Measurements from ENCODE around the gene STEAP3. TPM values are rescaled to one million over a fixed set of nuclear protein-coding genes. Genes with fewer than 3 reads are reported as not detected.

STEAP3 gene
- total RNA-seq, 1 experiment from 2014 or later: 15.4 TPM

DNA sequence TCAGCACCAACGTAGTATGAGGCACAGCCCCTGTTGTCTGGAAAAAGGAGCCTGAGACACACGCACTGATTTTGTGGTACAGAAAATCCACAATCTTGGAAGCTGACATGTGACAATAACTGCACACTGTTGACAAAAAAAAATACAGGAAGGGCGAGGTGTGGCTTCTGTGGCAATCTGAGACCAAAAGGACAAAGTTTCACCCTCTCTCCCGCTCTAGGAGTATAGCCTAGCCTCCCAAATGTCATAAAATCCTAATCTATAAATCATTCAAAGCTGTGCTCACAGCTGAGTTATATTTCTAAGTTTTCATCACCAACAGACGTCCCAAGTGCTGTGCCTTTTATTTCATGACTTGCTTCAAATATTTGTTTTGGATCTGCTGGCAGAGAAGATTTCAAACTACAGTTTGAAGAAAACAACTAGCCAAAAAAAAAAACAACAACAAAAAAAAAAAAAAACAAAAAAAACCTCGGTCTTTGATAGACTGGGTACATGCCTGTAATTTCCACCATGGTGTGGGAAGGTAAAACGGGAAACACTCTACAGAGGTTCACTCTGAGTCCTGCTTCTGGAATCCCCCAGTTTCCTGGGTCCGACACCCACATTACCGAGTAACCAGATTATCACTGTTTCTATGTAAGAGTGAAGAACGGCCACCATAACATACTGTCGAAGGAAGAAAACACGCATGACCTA, 82.0 kb downstream of the STEAP3 start:
- Mint-ChIP-seq H3K27me3 (ENCODE audit: low read depth) (no peaks in the 10 kb centered on the region), H3K4me3 (no peak overlapping the region), H3K4me1 (peaks cover 38 to 55% of the 10 kb centered on the region in 2 experiments), H3K36me3 (ENCODE audit: insufficient read depth in 1 of 3, low read depth in 3 of 3) (no peaks in the 10 kb centered on the region), H3K27ac (peak overlapping the region in 2 of 3 experiments; percentile 2 to 31; a peak in 1 of 7 replicates), H3K9me3 (no peaks in the 10 kb centered on the region)
- Histone ChIP-seq H3T11ph (ENCODE audit: low read length) (no peak overlapping the region), H3K23ac (ENCODE audit: insufficient read length, low read depth, low read length) (no peak overlapping the region), H3K18ac (ENCODE audit: insufficient read length, low read depth, low read length) (no peak overlapping the region), H3K4me2 (ENCODE audit: insufficient read depth, insufficient read length, low read length) (no peak overlapping the region), H4K5ac (ENCODE audit: insufficient read length, low read depth, low read length) (no peak overlapping the region), H3K79me2 (ENCODE audit: insufficient read depth, low read length) (no peaks in the 10 kb centered on the region), H3K27ac (ENCODE audit: insufficient read length, low read depth, low read length) (no peak overlapping the region), H2BK12ac (ENCODE audit: insufficient read length, low read depth, low read length) (no peak overlapping the region), H2BK120ac (ENCODE audit: low read depth, low read length, poor library complexity, severe bottlenecking) (no peak overlapping the region), H4K20me1 (ENCODE audit: control insufficient read depth, insufficient read depth, insufficient read length) (no peaks in the 10 kb centered on the region), H3K9ac (ENCODE audit: extremely low read depth, insufficient read length, low read length) (no peak overlapping the region), H3K9me3 (ENCODE audit: control insufficient read depth, low read depth, low read length) (no peaks in the 10 kb centered on the region), H4K8ac (replicated peaks; ENCODE audit: insufficient read length, low read depth, low read length) (no peak overlapping the region), H3K79me1 (ENCODE audit: insufficient read depth, low read depth, low read length, poor library complexity, severe bottlenecking) (no peaks in the 10 kb centered on the region), H3K23me2 (ENCODE audit: insufficient read length, low read depth, low read length, poor library complexity, severe bottlenecking) (no peaks in the 10 kb centered on the region), H3K4me1 (ENCODE audit: insufficient read depth, low read length) (no peaks in the 10 kb centered on the region), H2AK5ac (ENCODE audit: insufficient read length, low read length) (no peak overlapping the region), H4K91ac (ENCODE audit: insufficient read length, low read depth, low read length) (no peak overlapping the region), H2BK15ac (ENCODE audit: low read depth, low read length) (no peak overlapping the region), H3K27me3 (ENCODE audit: insufficient read depth, low read length) (no peaks in the 10 kb centered on the region), H3K4ac (ENCODE audit: low read depth, low read length) (no peak overlapping the region), H3K14ac (ENCODE audit: insufficient read depth, low read length) (no peak overlapping the region), H2BK5ac (ENCODE audit: insufficient read length, low read length) (no peak overlapping the region), H3K56ac (ENCODE audit: insufficient read length, low read depth, low read length) (no peak overlapping the region), H2BK20ac (ENCODE audit: low read depth, low read length, poor library complexity, severe bottlenecking) (no peak overlapping the region), H2AFZ (ENCODE audit: low read length) (no peak overlapping the region)
- TF ChIP-seq CTCF (conservative IDR thresholded peaks at IDR 0.05): no peak
- no CpG with 5 or more reads among the region's 12 CpGs for WGBS (ENCODE audit: extremely low coverage, insufficient read length, low lambda C conversion rate)
- DNase-seq: no peak
